ENCODE data around the gene AQP12A.

DNA sequence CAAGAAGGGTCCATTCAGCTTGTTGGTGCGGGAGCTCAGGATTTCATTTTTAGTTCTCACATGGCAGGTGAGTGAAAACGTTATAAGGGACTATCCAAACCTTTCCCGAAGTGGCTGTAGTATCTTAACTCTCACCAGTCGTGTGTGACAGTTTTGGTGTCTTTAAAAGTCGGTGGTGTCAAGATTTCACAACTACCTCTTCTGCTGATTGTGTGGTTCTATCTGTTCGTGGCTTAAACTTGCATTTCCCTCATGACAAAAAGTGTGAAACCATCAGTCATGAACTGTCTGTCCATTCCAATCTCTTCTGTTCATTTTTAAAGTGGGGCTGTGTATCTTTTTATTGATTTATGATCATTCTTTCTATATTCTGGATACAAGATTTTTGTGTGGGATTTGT, 5.2 kb upstream of the AQP12A start:
- TF ChIP-seq, protein P1, sequence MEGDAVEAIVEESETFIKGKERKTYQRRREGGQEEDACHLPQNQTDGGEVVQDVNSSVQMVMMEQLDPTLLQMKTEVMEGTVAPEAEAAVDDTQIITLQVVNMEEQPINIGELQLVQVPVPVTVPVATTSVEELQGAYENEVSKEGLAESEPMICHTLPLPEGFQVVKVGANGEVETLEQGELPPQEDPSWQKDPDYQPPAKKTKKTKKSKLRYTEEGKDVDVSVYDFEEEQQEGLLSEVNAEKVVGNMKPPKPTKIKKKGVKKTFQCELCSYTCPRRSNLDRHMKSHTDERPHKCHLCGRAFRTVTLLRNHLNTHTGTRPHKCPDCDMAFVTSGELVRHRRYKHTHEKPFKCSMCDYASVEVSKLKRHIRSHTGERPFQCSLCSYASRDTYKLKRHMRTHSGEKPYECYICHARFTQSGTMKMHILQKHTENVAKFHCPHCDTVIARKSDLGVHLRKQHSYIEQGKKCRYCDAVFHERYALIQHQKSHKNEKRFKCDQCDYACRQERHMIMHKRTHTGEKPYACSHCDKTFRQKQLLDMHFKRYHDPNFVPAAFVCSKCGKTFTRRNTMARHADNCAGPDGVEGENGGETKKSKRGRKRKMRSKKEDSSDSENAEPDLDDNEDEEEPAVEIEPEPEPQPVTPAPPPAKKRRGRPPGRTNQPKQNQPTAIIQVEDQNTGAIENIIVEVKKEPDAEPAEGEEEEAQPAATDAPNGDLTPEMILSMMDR (conservative IDR thresholded peaks at IDR 0.05 in 1 of 2, IDR thresholded peaks at IDR 0.05 in 1 of 2; ENCODE audit: low read depth in 1 of 2, low read length in 2 of 2), result no peak
- no peak for TF ChIP-seq EZH2 (IDR thresholded peaks at IDR 0.05; ENCODE audit: low read length, missing control alignments)
